HEK293 (cell line): ENCODE results near the gene SRR.

Experiments
- CTCF ChIA-PET: fragments of 350-600 bp; formaldehyde crosslinking; extraction: SDS; loops from one replicate; lab custom pipeline; 2021; ENCODE audit warnings: antibody characterized with exemption; lab: Yijun Ruan, JAX
- POLR2A ChIA-PET: fragments of 300-600 bp; formaldehyde crosslinking; extraction: SDS; loops from one replicate; lab custom pipeline; 2020; ENCODE audit warnings: antibody characterized with exemption, inconsistent platforms; lab: Yijun Ruan, JAX
- H3K27ac ChIP-seq: fragments of 200-500 bp; sonication (Bioruptor generic); 2 replicates; pipeline ENCODE4 v1.5.1; 2014; ENCODE audit warnings: low read depth, low read length, control low read depth, inconsistent platforms; ENCODE audit errors: extremely low read depth
- H3K36me3 ChIP-seq, 2 experiments: fragments of 200-500 bp in 1 of 2; sonication (Bioruptor generic) in 1 of 2; 1 replicate in 1 of 2; 2 replicates in 1 of 2; pipeline ENCODE4 v1.5.1; 2014 to 2017; ENCODE audit warnings: inconsistent platforms in 2 of 2, low read length in 2 of 2; ENCODE audit not compliant: control insufficient read depth in 2 of 2, insufficient read depth in 1 of 2
- H3K4me1 ChIP-seq: fragments of 200-500 bp; sonication (Bioruptor generic); 2 replicates; pipeline ENCODE4 v1.5.1; 2014; ENCODE audit warnings: mild to moderate bottlenecking, low read length, inconsistent platforms; ENCODE audit not compliant: control insufficient read depth, insufficient read depth
- H3K4me3 ChIP-seq: 2 replicates; pipeline ENCODE4 v1.5.1; 2011; ENCODE audit warnings: low read depth, mild to moderate bottlenecking, control low read depth, low read length, moderate library complexity
- H3K9me3 ChIP-seq: fragments of 200-500 bp; sonication (Bioruptor generic); 2 replicates; pipeline ENCODE4 v1.5.1; 2014; ENCODE audit warnings: low read depth, low read length, inconsistent platforms; ENCODE audit not compliant: control insufficient read depth, insufficient read depth
- BCL11B ChIP-seq: fragments of 450-650 bp; formaldehyde crosslinking; IDR thresholded peaks from 2 replicates; pipeline ENCODE4 v1.5.1; 2016; ENCODE audit warnings: low read depth, missing biosample characterization, missing genetic modification characterization
- EGR2 ChIP-seq: fragments of 450-650 bp; formaldehyde crosslinking; IDR thresholded peaks from 2 replicates; pipeline ENCODE4 v1.5.1; 2016; ENCODE audit warnings: low read depth, missing biosample characterization, missing genetic modification characterization
- GFI1B ChIP-seq: fragments of 450-650 bp; formaldehyde crosslinking; IDR thresholded peaks from 2 replicates; pipeline ENCODE4 v1.5.1; 2016; ENCODE audit warnings: missing biosample characterization, missing genetic modification characterization
- HOXA7 ChIP-seq: sonication (generic); formaldehyde crosslinking; IDR thresholded peaks from 2 replicates; pipeline ENCODE4 v1.8.1; 2022; ENCODE audit warnings: missing genetic modification reagents, borderline replicate concordance
- SCRT1 ChIP-seq: fragments of 450-650 bp; formaldehyde crosslinking; IDR thresholded peaks from 2 replicates; pipeline ENCODE4 v1.5.1; 2016; ENCODE audit warnings: missing biosample characterization, missing genetic modification characterization, borderline replicate concordance
- SCRT2 ChIP-seq: fragments of 450-650 bp; formaldehyde crosslinking; IDR thresholded peaks from 2 replicates; pipeline ENCODE4 v1.5.1; 2016; ENCODE audit warnings: missing biosample characterization, missing genetic modification characterization
- YY2 ChIP-seq: fragments of 450-650 bp; formaldehyde crosslinking; IDR thresholded peaks from 2 replicates; pipeline ENCODE4 v1.5.1; 2016; ENCODE audit warnings: missing biosample characterization, missing genetic modification characterization
- ZEB2 ChIP-seq: fragments of 450-650 bp; formaldehyde crosslinking; IDR thresholded peaks from 2 replicates; pipeline ENCODE4 v1.5.1; 2016; ENCODE audit warnings: missing biosample characterization, missing genetic modification characterization
- ZNF132 ChIP-seq: fragments of 450-650 bp; formaldehyde crosslinking; IDR thresholded peaks from 2 replicates; pipeline ENCODE4 v1.5.1; 2017; ENCODE audit warnings: missing biosample characterization, missing genetic modification characterization, borderline replicate concordance
- ZNF202 ChIP-seq: fragments of 450-650 bp; formaldehyde crosslinking; IDR thresholded peaks from 2 replicates; pipeline ENCODE4 v1.5.1; 2016; ENCODE audit warnings: missing biosample characterization, missing genetic modification characterization, borderline replicate concordance
- ZNF302 ChIP-seq: fragments of 450-650 bp; formaldehyde crosslinking; IDR thresholded peaks from 2 replicates; pipeline ENCODE4 v1.5.1; 2016; ENCODE audit warnings: missing biosample characterization, missing genetic modification characterization, low read depth
- ZNF350 ChIP-seq: fragments of 450-650 bp; formaldehyde crosslinking; IDR thresholded peaks from 2 replicates; pipeline ENCODE4 v1.5.0; 2017; ENCODE audit warnings: missing biosample characterization, mild to moderate bottlenecking, missing genetic modification characterization
- ZNF555 ChIP-seq: fragments of 450-650 bp; formaldehyde crosslinking; conservative IDR thresholded peaks from 2 replicates; pipeline ENCODE4 v1.5.1; 2017; ENCODE audit warnings: missing biosample characterization, mild to moderate bottlenecking, missing genetic modification characterization, inconsistent platforms
- ZNF558 ChIP-seq: fragments of 450-650 bp; formaldehyde crosslinking; IDR thresholded peaks from 2 replicates; pipeline ENCODE4 v1.5.1; 2016; ENCODE audit warnings: missing biosample characterization, missing genetic modification characterization
- ZNF560 ChIP-seq: fragments of 450-650 bp; formaldehyde crosslinking; IDR thresholded peaks from 2 replicates; pipeline ENCODE4 v1.5.1; 2017; ENCODE audit warnings: missing biosample characterization, missing genetic modification characterization, borderline replicate concordance
- ZNF600 ChIP-seq: fragments of 450-650 bp; formaldehyde crosslinking; IDR thresholded peaks from 2 replicates; pipeline ENCODE4 v1.5.1; 2016; ENCODE audit warnings: missing biosample characterization, missing genetic modification characterization
- ZNF629 ChIP-seq: fragments of 450-650 bp; formaldehyde crosslinking; IDR thresholded peaks from 2 replicates; pipeline ENCODE4 v1.5.1; 2017; ENCODE audit warnings: missing biosample characterization, missing genetic modification characterization
- ZNF830 ChIP-seq: fragments of 450-650 bp; IDR thresholded peaks from 2 replicates; pipeline ENCODE4 v1.5.0; 2018; ENCODE audit warnings: missing biosample characterization, missing genetic modification characterization, low read depth, mild to moderate bottlenecking, moderate library complexity
- TF ChIP-seq, protein P1 (sequence below): fragments of 450-650 bp; formaldehyde crosslinking; conservative IDR thresholded peaks from 2 replicates; pipeline ENCODE4 v1.5.1; 2016; ENCODE audit warnings: low read depth, missing biosample characterization, missing genetic modification characterization
- TF ChIP-seq, protein P2 (sequence below): fragments of 450-650 bp; formaldehyde crosslinking; IDR thresholded peaks from 2 replicates; pipeline ENCODE4 v1.5.1; 2016; ENCODE audit warnings: missing biosample characterization, missing genetic modification characterization
- TF ChIP-seq, protein P3 (sequence below): fragments of 450-650 bp; formaldehyde crosslinking; IDR thresholded peaks from 2 replicates; pipeline ENCODE4 v1.5.1; 2016; ENCODE audit warnings: missing biosample characterization, missing genetic modification characterization

The SRR gene

DNA sequence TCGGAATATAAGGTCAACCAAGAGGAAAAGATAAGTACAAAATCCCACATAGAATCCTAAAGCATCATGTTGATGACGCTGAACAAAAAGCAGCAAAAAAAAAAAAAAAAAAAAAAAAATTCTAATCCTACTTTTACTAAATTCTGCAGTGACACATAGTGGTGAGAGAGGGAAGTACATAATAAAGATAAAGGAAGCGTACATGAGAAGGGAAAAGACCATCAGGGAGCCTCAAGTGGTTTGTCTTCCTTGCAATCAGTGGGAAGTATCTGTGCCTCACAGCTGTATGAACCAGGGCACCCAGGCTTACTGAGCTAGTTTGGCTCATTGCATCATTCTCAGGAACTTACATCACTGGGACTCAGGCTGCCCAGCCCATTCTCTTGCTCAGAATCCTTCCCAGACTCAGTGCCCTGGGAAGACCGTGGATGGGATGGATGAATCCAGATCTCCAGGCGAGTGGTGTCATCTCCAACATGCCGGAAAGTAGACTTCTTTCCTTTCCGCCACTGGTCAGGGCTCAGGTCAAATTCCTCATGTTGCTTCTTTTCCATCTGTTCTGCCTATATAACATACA lies 21.4 kb upstream of the SRR start (continued):
- TF ChIP-seq ZNF629 (tag by site-specific recombination) (peak; percentile 43; the same call in 1 of the 2 replicates), SCRT1 (no peak), SCRT2 (peak; percentile 42; the same call in 1 of the 2 replicates), ZNF132 (tag by site-specific recombination) (no peak), ZNF560 (tag by site-specific recombination) (no peak), YY2 (tag by site-specific recombination) (no peak), EGR2 (tag by site-specific recombination) (no peak), ZNF558 (tag by site-specific recombination) (peak; percentile 43; the same call in 1 of the 2 replicates), GFI1B (tag by site-specific recombination) (no peak), ZNF302 (no peak), ZEB2 (tag by site-specific recombination) (0 out of 2 replicates have a peak, but pooled peaks have one; percentile 24), ZNF555 (tag by site-specific recombination) (no peak), HOXA7 (CRISPR knock-in tag) (no peak), BCL11B (tag by site-specific recombination) (no peak), ZNF350 (tag by site-specific recombination) (no peak), ZNF830 (no peak)
- TF ChIP-seq, protein P1, sequence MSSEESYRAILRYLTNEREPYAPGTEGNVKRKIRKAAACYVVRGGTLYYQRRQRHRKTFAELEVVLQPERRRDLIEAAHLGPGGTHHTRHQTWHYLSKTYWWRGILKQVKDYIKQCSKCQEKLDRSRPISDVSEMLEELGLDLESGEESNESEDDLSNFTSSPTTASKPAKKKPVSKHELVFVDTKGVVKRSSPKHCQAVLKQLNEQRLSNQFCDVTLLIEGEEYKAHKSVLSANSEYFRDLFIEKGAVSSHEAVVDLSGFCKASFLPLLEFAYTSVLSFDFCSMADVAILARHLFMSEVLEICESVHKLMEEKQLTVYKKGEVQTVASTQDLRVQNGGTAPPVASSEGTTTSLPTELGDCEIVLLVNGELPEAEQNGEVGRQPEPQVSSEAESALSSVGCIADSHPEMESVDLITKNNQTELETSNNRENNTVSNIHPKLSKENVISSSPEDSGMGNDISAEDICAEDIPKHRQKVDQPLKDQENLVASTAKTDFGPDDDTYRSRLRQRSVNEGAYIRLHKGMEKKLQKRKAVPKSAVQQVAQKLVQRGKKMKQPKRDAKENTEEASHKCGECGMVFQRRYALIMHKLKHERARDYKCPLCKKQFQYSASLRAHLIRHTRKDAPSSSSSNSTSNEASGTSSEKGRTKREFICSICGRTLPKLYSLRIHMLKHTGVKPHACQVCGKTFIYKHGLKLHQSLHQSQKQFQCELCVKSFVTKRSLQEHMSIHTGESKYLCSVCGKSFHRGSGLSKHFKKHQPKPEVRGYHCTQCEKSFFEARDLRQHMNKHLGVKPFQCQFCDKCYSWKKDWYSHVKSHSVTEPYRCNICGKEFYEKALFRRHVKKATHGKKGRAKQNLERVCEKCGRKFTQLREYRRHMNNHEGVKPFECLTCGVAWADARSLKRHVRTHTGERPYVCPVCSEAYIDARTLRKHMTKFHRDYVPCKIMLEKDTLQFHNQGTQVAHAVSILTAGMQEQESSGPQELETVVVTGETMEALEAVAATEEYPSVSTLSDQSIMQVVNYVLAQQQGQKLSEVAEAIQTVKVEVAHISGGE (tag by site-specific recombination): no peak
- TF ChIP-seq, protein P2, sequence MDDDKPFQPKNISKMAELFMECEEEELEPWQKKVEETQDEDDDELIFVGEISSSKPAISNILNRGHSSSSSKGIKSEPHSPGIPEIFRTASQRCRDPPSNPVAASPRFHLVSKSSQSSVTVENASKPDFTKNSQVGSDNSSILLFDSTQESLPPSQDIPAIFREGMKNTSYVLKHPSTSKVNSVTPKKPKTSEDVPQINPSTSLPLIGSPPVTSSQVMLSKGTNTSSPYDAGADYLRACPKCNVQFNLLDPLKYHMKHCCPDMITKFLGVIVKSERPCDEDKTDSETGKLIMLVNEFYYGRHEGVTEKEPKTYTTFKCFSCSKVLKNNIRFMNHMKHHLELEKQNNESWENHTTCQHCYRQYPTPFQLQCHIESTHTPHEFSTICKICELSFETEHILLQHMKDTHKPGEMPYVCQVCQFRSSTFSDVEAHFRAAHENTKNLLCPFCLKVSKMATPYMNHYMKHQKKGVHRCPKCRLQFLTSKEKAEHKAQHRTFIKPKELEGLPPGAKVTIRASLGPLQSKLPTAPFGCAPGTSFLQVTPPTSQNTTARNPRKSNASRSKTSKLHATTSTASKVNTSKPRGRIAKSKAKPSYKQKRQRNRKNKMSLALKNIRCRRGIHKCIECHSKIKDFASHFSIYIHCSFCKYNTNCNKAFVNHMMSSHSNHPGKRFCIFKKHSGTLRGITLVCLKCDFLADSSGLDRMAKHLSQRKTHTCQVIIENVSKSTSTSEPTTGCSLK: no peak

DNA sequence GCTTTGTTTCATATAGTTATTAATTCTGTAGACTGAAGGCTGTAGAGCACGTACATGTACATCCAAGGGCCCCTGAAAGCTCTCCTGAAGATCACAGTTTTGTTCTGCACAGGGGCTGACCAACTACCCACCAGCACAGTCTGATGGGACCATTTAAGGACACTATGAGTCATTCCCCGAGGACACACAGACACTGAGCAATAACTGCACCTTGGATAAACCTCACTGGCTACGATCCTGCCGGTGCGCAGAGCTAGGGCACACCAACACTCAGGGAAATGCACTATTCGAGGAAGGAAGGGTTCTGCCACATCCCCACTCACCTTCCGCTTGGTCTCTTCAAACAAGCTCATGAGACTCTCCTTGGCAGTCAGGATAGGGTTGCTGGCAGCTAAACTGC lies 20.4 kb upstream of the SRR start:
- CTCF ChIA-PET: interaction anchor here (0.6 to 3.9 kb wide), 14 partner anchors 13 to 228 kb away, joined by 3 to 23 read pairs (median 4); partner anchors contain the start of genes HIC1, SMG6 and SRR

More for the DNA sequence above, 20.4 kb upstream of the SRR start:
- POLR2A ChIA-PET: interaction anchor here (1.0 to 1.2 kb wide), 3 partner anchors 20 to 567 kb away, joined by 3 to 4 read pairs (median 3); partner anchors contain the start of genes SMG6 and SRR
- TF ChIP-seq ZNF202 (tag by site-specific recombination) (no peak), ZEB2 (tag by site-specific recombination) (no peak), ZNF600 (tag by site-specific recombination) (peak; percentile 32; the same call in 1 of the 2 replicates)
- TF ChIP-seq, protein P3, sequence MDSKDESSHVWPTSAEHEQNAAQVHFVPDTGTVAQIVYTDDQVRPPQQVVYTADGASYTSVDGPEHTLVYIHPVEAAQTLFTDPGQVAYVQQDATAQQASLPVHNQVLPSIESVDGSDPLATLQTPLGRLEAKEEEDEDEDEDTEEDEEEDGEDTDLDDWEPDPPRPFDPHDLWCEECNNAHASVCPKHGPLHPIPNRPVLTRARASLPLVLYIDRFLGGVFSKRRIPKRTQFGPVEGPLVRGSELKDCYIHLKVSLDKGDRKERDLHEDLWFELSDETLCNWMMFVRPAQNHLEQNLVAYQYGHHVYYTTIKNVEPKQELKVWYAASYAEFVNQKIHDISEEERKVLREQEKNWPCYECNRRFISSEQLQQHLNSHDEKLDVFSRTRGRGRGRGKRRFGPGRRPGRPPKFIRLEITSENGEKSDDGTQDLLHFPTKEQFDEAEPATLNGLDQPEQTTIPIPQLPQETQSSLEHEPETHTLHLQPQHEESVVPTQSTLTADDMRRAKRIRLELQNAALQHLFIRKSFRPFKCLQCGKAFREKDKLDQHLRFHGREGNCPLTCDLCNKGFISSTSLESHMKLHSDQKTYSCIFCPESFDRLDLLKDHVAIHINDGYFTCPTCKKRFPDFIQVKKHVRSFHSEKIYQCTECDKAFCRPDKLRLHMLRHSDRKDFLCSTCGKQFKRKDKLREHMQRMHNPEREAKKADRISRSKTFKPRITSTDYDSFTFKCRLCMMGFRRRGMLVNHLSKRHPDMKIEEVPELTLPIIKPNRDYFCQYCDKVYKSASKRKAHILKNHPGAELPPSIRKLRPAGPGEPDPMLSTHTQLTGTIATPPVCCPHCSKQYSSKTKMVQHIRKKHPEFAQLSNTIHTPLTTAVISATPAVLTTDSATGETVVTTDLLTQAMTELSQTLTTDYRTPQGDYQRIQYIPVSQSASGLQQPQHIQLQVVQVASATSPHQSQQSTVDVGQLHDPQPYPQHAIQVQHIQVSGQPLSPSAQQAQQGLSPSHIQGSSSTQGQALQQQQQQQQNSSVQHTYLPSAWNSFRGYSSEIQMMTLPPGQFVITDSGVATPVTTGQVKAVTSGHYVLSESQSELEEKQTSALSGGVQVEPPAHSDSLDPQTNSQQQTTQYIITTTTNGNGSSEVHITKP: 0 out of 2 replicates have a peak, but pooled peaks have one; percentile 11
- Histone ChIP-seq H3K9me3 (no peaks in the 10 kb centered on the region), H3K4me1 (no peaks in the 10 kb centered on the region), H3K4me3 (no peak overlapping the region), H3K27ac (no peak overlapping the region), H3K36me3 (peaks cover 82 to 85% of the 10 kb centered on the region in 2 experiments)
